Vagina (tissue), 2 donors: Measurements from ENCODE around the gene AIMP1.

Experiments
- CTCF ChIP-seq, 3 experiments: fragments of 450-650 bp in 2 of 3; fragments of 200-600 bp in 1 of 3; sonication (generic) in 1 of 3; IDR thresholded peaks; one replicate each; pipeline ENCODE4 v1.5.1; 2017 to 2019; ENCODE audit warnings: antibody characterized with exemption in 3 of 3, mild to moderate bottlenecking in 2 of 3, moderate library complexity in 2 of 3
- POLR2A ChIP-seq, 2 donors: fragments of 450-650 bp; IDR thresholded peaks; one replicate each; pipeline ENCODE4 v1.6.1; 2017; ENCODE audit warnings: antibody characterized with exemption in 2 of 2, mild to moderate bottlenecking in 2 of 2, moderate library complexity in 2 of 2
- POLR2AphosphoS5 ChIP-seq, 2 donors: sonication (generic); formaldehyde crosslinking; IDR thresholded peaks; one replicate each; pipeline ENCODE4 v1.9.0; 2017; ENCODE audit warnings: antibody characterized with exemption in 2 of 2, mild to moderate bottlenecking in 2 of 2, low read depth in 1 of 2; ENCODE audit not compliant: insufficient read depth in 1 of 2

- TF ChIP-seq POLR2AphosphoS5 (IDR thresholded peaks at IDR 0.05; ENCODE audit: insufficient read depth in 1 of 2, low read depth in 1 of 2) (no peak), CTCF (IDR thresholded peaks at IDR 0.05) (no peak), POLR2A (IDR thresholded peaks at IDR 0.05) (no peak)
Observed at GRCh38 chr4:106284227-106284626, 32.1 kb upstream of the AIMP1 start.
